Measurements from ENCODE around the gene CCDC169. TPM values are rescaled to one million over a fixed set of nuclear protein-coding genes. Genes with fewer than 3 reads are reported as not detected.

The CCDC169 gene
- total and polyA plus RNA-seq, 2 donors (not counting 3 experiments of a cell fraction or from before 2014, with no cell fraction given) = 1.2 to 2.5 TPM

DNA sequence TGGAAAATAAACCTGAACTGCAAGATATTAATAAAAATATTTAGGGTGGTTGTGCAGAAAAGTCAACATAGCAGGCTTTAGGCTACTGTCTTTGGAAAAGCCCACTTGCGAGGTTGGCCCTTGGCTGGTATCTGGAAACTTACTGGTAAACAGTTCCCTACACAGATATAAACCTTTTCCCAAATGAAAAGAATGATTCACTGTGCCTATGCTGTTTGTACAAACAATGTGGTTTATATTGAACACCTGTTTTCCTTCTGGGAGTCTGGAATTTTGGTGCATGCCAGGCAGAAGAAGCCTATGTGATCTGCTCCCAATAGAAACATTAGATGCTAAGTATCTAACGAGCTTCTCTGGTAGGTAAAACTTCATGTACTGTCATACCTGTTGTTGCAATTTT is 53.5 kb downstream of the CCDC169 start:
- Histone ChIP-seq H3K4me2 (ENCODE audit: insufficient read depth, low read length) (no peak overlapping the region), H3K79me2 (ENCODE audit: control insufficient read depth, insufficient read depth, low read length) (no peaks in the 10 kb centered on the region), H4K20me1 (replicated peaks; ENCODE audit: control insufficient read depth, extremely low read depth, insufficient read depth, low read length) (no peaks in the 10 kb centered on the region), H3K4me3 (replicated peaks in 1 of 3; ENCODE audit: insufficient read depth in 1 of 3, low read depth in 1 of 3, low read length in 3 of 3) (no peak overlapping the region), H3K4me1 (ENCODE audit: control insufficient read depth, extremely low read depth, insufficient read depth, low read length) (no peaks in the 10 kb centered on the region), H3K9me1 (replicated peaks; ENCODE audit: control insufficient read depth, extremely low read depth, insufficient read depth, low read length) (no peaks in the 10 kb centered on the region), H3K36me3 (ENCODE audit: control insufficient read depth in 2 of 2, extremely low read depth in 1 of 2, insufficient read depth in 2 of 2, low read length in 2 of 2) (no peaks in the 10 kb centered on the region), H3K9me3 (replicated peaks; ENCODE audit: control insufficient read depth, insufficient read depth, low read length) (no peaks in the 10 kb centered on the region), H2AFZ (ENCODE audit: low read depth, low read length) (no peak overlapping the region), H3K27me3 (ENCODE audit: control insufficient read depth in 2 of 2, insufficient read depth in 2 of 2, low read length in 2 of 2) (no peaks in the 10 kb centered on the region), H3K27ac (ENCODE audit: insufficient read depth, low read depth, low read length) (no peak overlapping the region), H3K9ac (replicated peaks; ENCODE audit: extremely low read depth, insufficient read depth, low read length) (no peak overlapping the region)
- FAIRE-seq = no peak
- no peak for DNase-seq (ENCODE audit: low read depth, low spot score)
- TF ChIP-seq POLR2AphosphoS5 (IDR thresholded peaks at IDR 0.05; ENCODE audit: insufficient read depth, low read depth, low read length) = no peak
- TF ChIP-seq POLR2A (IDR thresholded peaks at IDR 0.05; ENCODE audit: low read depth, low read length) = no peak
- TF ChIP-seq, protein P1, sequence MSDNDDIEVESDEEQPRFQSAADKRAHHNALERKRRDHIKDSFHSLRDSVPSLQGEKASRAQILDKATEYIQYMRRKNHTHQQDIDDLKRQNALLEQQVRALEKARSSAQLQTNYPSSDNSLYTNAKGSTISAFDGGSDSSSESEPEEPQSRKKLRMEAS (IDR thresholded peaks at IDR 0.05; ENCODE audit: insufficient read depth, insufficient read length) = no peak
- no peak for TF ChIP-seq MYC (IDR thresholded peaks at IDR 0.05; ENCODE audit: low read depth, low read length)
- TF ChIP-seq, protein P2, sequence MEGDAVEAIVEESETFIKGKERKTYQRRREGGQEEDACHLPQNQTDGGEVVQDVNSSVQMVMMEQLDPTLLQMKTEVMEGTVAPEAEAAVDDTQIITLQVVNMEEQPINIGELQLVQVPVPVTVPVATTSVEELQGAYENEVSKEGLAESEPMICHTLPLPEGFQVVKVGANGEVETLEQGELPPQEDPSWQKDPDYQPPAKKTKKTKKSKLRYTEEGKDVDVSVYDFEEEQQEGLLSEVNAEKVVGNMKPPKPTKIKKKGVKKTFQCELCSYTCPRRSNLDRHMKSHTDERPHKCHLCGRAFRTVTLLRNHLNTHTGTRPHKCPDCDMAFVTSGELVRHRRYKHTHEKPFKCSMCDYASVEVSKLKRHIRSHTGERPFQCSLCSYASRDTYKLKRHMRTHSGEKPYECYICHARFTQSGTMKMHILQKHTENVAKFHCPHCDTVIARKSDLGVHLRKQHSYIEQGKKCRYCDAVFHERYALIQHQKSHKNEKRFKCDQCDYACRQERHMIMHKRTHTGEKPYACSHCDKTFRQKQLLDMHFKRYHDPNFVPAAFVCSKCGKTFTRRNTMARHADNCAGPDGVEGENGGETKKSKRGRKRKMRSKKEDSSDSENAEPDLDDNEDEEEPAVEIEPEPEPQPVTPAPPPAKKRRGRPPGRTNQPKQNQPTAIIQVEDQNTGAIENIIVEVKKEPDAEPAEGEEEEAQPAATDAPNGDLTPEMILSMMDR (IDR thresholded peaks at IDR 0.05; ENCODE audit: extremely low read depth in 1 of 2, insufficient read depth in 1 of 2, low read depth in 1 of 2, low read length in 2 of 2) = no peak
- no peak for TF ChIP-seq JUN (IDR thresholded peaks at IDR 0.05; ENCODE audit: borderline replicate concordance, insufficient read depth, insufficient read length, low read depth)
- no peak for TF ChIP-seq EZH2 (IDR thresholded peaks at IDR 0.05; ENCODE audit: borderline replicate concordance, low read depth, low read length, severe bottlenecking)
- TF ChIP-seq FOS (IDR thresholded peaks at IDR 0.05; ENCODE audit: borderline replicate concordance, insufficient read depth, low read length) = no peak
- no peak for TF ChIP-seq GATA2 (IDR thresholded peaks at IDR 0.05; ENCODE audit: insufficient read depth, insufficient read length, low read depth, low read length)
- dilution Hi-C loops (cut with MboI; ENCODE audit: extremely low pct_ligation_motif_present, low sequenced_read_pairs) = no loop called here
- ChIA-PET POLR2A (no interaction called here), CTCF (interaction anchor here (1.2 kb wide), 1 partner anchor 265 kb away, joined by 4 read pairs; no protein-coding TSS in a partner anchor)
- intact Hi-C loops (cut with micrococcal nuclease) = no loop called here
- no TSS peak for BruUV-seq (replicated peaks)
